ENCODE data around the gene GABPB1. TPM values are rescaled to one million over a fixed set of nuclear protein-coding genes. Genes with fewer than 3 reads are reported as not detected.

Gene GABPB1
- total and polyA plus RNA-seq, 10 of the 15 experiments (the other 5 are each of a cell fraction or from before 2014, with no cell fraction given), result 13.9 to 48.2 (median 39.8) TPM

- TF ChIP-seq CEBPB (IDR thresholded peaks at IDR 0.05; ENCODE audit: borderline replicate concordance in 1 of 2, low read depth in 2 of 2, low read length in 2 of 2), result no peak
- TF ChIP-seq POLR2A (IDR thresholded peaks at IDR 0.05; ENCODE audit: low read depth, low read length), result peak; percentile 60
- TF ChIP-seq, protein P1, sequence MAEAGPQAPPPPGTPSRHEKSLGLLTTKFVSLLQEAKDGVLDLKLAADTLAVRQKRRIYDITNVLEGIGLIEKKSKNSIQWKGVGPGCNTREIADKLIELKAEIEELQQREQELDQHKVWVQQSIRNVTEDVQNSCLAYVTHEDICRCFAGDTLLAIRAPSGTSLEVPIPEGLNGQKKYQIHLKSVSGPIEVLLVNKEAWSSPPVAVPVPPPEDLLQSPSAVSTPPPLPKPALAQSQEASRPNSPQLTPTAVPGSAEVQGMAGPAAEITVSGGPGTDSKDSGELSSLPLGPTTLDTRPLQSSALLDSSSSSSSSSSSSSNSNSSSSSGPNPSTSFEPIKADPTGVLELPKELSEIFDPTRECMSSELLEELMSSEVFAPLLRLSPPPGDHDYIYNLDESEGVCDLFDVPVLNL (IDR thresholded peaks at IDR 0.05; ENCODE audit: low read depth, low read length), result no peak
- TF ChIP-seq FOS (IDR thresholded peaks at IDR 0.05; ENCODE audit: borderline replicate concordance, extremely low read depth, insufficient read length), result no peak
Observed at GRCh38 chr15:50247819-50248655, 107.0 kb downstream of the GABPB1 start (continued).

DNA sequence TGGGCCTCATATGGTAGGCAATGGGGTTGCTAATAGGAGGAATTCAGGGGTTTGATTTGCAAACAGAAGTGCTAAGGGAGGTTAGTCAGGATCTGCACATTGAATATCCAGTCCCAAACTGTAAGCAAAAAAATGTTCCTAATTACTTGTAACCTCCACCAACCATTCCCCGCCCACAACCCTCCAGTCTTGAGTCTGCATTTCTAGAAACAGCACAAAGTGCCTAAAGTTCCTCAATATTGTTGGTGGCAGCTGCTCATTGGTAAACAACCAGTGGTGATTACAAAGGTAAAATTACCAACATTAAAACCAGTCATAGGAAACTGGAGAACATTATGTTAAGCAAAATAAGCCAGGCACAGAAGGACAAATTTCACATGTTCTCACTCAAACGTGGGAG lies 108.4 kb downstream of the GABPB1 start:
- TF ChIP-seq POLR2A (IDR thresholded peaks at IDR 0.05; ENCODE audit: low read depth, low read length) (no peak), CBX3 (IDR thresholded peaks at IDR 0.05; ENCODE audit: borderline replicate concordance, low read depth) (no peak), EGR1 (IDR thresholded peaks at IDR 0.05; ENCODE audit: borderline replicate concordance in 1 of 2, low read depth in 2 of 2, low read length in 2 of 2) (no peak)
- intact Hi-C loops (cut with micrococcal nuclease; ENCODE audit: unreplicated experiment) (no loop called here), in situ Hi-C loops (cut with MboI) (no loop called here)
- CTCF ChIA-PET, result no interaction called here
- BruUV-seq (replicated peaks), result no TSS peak
- Histone ChIP-seq H3K4me3 (no peak overlapping the region), H4K20me1 (ENCODE audit: control insufficient read depth, insufficient read depth) (no peaks in the 10 kb centered on the region), H3K9me3 (replicated peaks; ENCODE audit: control insufficient read depth, insufficient read depth, low read length) (no peaks in the 10 kb centered on the region), H3K27ac (ENCODE audit: control insufficient read depth, insufficient read depth) (no peak overlapping the region), H3K79me2 (ENCODE audit: control insufficient read depth, insufficient read depth, low read length) (no peaks in the 10 kb centered on the region), H3K4me2 (ENCODE audit: control insufficient read depth, insufficient read depth) (no peak overlapping the region), H3K36me3 (ENCODE audit: control insufficient read depth in 2 of 2, insufficient read depth in 2 of 2, low read length in 1 of 2) (no peaks in the 10 kb centered on the region), H3K27me3 (replicated peaks in 1 of 2; ENCODE audit: control insufficient read depth in 2 of 2, insufficient read depth in 2 of 2, low read length in 1 of 2) (no peaks in the 10 kb centered on the region), H3K9ac (ENCODE audit: control insufficient read depth, insufficient read depth, low read length) (no peak overlapping the region), H3K4me1 (ENCODE audit: control insufficient read depth, insufficient read depth, low read length) (peaks cover 8% of the 10 kb centered on the region), H2AFZ (ENCODE audit: control insufficient read depth, low read depth, low read length) (no peak overlapping the region; the same call in 1 of the 2 replicates)
- FAIRE-seq (no peak), ATAC-seq (no peak), DNase-seq (ENCODE audit: low read depth, low spot score) (no peak)
- RAD21 ChIA-PET (ENCODE audit: unreplicated experiment), result no interaction called here
- SMC1A ChIA-PET (ENCODE audit: uncharacterized antibody, unreplicated experiment), result interaction anchor here (1.2 kb wide), 1 partner anchor 56 kb away, joined by 3 read pairs; no protein-coding TSS in a partner anchor
- WGBS (ENCODE audit: insufficient coverage, insufficient replicate concordance, low lambda C conversion rate, missing lambda C conversion rate), result 69% methylated on average over 2 of the region's 2 CpGs
- POLR2A ChIA-PET, result interaction anchor here (0.5 kb wide), 1 partner anchor 28 kb away, joined by 11 read pairs; no protein-coding TSS in a partner anchor

Measured in GM12878 (cell line).